Measurements from ENCODE around the gene LRCH4.

Gene LRCH4

DNA sequence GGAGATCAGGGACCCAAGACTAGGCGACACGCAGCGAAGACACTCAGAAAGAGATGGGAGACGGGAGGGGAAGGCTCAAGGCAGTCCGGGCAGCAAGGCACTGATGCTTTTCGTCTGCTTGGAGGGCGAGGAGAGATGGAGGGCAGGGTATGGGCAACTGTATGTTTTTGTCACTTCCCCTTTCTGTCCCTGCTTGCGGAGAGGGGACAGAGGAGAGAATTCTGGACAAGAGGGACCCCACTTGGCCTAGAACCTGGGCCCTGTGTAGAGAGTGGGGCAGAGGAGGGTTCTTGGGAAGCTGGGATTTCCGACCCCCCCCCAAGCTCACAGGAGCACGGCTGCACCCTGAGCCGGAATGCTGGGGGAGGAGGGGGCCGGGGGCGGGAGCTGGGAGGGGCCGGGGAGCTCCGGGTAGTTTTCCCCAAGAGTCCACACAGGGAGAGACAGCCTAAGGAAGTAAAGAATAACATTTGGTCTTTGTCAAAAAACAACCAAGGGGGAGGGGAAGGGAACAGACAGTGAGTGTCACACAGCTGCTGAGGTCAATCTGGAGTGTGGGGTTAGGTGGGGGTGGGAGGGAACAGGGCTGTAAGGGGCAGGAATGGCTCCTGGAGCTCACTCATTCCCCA, 1.8 kb downstream of the LRCH4 start:
- H3K4me3 ChIP-seq (ENCODE audit: low read length), result peak overlapping the region; percentile 85
- DNase-seq (ENCODE audit: low read depth, low spot score), result no peak

DNA sequence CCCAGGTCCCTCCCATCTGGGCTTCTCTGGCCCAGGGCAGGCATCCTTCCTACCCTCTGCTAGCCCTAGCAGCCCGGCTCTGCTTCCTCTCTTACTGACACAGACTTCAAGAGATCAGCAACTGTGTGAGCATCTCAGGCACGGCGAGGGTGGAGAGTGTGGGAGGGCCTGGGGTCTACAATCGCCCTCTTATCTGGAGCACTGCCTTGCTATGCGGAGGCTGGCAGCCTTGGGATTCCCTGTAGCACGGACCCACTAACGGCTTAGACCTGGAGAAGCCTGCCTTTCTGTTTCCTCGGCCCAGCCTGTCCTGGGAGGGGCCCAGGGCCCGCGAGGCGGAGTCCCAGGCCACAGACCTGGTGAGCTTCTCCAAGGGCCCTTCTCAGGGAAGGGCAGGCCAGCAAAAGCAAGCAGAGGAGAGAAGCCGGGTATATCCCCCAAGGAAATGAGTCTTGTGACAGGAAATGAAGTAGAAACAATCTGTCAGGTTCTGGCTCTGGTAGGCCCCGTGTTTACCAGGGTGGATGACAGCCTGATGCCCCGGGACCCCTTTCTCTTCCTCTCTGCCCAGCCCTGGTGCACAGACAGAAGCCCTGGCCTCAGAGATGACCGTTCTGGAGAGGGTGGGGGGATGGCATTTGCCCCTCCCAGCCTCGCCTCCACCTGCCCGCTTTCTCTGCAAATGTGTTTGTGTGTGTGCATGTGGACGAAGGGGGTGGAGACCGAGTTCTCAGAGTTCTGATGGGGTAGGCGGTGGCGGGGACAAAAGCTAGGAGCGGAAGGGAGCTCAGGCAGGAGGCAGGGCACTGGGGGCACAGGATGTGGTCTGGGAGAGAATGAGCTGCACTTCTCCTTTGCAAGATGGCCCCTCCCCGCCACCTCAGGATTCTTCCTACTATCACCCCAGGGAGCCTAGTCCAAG, 2.5 kb downstream of the LRCH4 start:
- peak; percentile 84 for DNase-seq (ENCODE audit: low read depth, low spot score)
- peak overlapping the region; percentile 85 for H3K4me3 ChIP-seq (ENCODE audit: low read length)

DNA sequence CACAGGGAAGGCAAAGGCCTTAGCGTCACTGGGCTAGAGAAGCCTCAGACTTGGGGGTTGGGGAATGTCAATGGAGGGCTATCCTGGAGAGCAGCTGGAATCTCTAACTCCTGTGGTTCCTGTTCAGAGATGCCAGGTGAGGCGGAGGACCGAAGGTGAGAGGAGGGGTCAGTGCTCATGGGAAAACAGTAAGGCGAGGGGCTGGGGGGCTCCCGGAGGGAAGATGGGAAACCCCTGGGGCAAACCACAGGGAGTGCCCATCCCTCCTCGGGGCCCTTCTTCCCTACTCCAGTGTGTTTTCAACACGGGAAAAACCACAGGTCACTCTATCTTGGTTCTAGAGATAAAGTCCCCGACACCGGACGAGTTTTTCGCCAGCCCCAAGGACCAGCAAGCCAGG, 3.3 kb downstream of the LRCH4 start:
- no peak overlapping the region for H3K4me3 ChIP-seq (ENCODE audit: low read length)
- DNase-seq (ENCODE audit: low read depth, low spot score), result no peak

DNA sequence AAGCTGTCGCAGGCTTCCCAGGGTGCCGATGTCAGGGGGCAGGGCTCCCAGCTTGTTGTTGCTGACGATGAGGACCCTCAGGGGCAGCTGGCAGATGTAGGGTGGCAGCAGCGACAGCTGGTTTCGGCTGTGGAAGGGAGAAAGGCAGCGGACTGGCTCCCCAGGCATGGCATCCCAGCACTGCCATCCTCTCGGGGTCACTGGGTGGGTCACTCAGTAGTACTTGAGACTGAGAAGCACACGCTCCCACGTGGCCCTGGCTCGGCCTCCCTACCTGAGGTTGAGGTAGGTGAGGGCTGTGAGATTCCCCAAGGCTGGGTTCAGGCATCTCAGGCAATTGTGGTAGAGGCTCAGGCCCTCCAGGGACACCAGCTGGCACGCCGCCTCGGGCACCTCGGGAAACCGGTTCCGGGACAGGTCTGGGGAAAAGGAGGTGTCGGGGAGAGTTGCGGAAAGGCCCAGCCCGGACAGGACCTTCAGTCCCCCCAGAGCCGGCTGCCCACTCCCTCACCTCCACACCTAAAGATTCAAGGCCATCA, 3.8 kb downstream of the LRCH4 start:
- no peak for DNase-seq (ENCODE audit: low read depth, low spot score)

DNA sequence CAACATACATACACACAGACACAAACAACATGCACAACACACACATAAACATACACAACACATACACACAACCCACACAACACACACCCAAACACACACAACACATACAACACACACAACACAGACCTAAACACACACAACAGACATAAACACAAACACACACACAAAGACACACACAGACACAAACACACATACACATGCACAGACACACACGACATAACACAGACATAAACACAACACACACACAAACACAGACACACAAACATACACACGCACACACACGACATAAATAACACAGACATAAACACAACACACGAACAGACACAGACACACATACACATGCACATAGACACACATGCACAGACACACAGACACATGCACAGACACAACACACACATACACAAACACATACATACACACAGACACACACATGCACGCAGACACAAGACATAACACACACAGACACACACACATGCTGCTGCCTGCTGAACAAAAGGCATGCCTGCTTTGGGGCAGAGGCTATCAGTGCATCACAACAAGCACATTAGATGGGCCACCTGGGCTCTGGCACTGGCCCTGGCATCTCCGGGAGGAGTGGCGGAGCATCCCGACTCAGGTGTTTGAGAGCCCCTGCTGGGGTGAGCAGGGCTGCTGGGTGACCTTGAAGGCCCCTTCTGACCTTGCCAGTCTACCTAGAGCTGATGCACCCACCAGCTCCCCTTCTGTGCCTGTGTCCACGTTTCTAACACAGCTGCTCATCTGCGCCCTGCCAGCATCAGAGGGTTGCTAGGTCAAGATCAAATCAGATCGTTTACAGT, 5.3 kb downstream of the LRCH4 start:
- no peak overlapping the region for H3K4me3 ChIP-seq (ENCODE audit: low read length)
- no peak for DNase-seq (ENCODE audit: low read depth, low spot score)

More for the DNA sequence above, 3.8 kb downstream of the LRCH4 start:
- no peak overlapping the region for H3K4me3 ChIP-seq (ENCODE audit: low read length)

DNA sequence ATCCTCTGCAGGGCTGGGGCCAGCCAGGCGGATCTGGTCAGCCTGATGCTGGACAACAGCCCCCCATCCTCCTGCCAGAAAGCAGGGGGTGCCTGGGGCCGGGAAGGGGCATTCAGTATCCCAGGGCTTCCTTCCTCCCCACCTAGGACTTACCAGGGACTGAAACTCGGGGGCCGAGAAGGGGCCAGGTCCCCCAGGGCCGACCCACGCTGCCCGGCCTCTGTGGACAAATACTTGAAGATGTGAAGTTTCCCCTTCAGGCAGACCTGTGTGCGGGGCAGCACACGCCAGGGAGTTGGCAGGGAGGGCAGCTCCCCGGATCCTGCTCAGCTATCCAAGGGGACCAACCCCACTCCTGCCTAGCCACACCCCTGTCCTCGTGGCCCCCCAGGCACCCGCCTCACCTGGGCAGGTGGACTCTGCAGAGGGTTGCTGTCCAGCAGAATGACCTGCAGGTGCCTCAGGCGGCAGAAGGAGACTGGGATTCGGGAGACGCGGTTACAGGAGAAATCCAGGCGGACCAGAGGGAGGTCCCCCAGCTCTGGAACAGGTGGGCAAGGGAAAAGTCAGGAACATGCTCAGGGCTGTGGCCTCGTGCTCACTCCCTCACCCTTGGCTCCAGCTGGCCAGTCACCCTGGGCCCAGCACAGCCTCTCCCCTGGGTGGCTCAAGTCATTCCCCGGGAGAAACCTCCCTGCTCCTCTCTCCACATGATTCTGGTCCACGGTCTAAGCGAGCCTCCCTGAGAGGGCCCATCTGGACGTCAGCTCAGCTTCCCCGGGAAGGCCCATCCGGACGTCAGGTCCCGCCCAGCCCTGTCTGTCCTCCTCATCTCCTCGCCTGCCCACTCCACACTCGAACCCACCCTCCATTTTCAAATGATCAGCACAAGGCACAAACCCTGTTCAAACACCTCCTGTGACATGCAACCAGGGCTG, 7.4 kb downstream of the LRCH4 start:
- no peak for DNase-seq (ENCODE audit: low read depth, low spot score)
- no peak overlapping the region for H3K4me3 ChIP-seq (ENCODE audit: low read length)

DNA sequence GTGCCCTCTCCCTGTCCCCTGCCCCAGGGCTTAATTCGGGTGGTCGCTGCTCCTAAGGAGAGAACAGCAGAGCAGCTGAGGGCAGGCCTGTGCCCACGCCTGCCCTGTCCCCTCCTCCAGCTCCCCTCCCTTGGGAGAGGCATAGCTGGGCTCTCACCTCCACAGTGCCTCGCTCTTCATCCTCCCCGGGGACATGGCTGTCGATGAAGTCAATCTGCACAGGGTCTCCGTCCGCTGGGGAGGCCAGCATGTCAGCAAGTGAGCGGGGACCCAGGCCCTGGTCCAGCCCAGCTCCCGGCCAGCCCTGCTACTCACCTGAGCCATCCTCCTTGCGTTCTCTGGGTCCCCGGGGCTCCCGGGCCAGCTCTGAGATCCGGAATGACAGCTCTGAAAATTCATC, 8.4 kb downstream of the LRCH4 start:
- DNase-seq (ENCODE audit: low read depth, low spot score), result no peak

DNA sequence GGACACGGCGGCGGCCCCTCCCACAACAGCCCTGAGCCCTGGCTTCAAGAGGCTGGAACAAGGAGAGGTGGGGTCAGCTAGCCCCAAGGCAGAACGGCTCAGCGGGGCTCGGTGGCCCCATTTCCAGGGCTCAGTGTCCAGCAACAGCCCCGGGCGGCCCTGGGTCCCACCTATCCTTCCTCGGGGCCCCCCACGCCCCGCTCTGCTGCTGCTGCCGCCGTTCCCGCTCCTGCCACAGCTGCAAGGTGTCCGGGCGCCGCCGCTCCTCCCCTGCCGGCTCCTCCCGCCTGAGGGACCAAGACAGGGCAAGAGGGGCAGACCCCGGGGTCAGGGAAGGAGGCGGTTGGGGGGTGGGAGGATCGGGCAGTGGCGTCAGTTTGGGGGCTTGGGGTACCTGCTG, 8.8 kb downstream of the LRCH4 start:
- DNase-seq (ENCODE audit: low read depth, low spot score), result no peak
- H3K4me3 ChIP-seq (ENCODE audit: low read length), result no peak overlapping the region

More for the DNA sequence above, 8.4 kb downstream of the LRCH4 start:
- H3K4me3 ChIP-seq (ENCODE audit: low read length), result no peak overlapping the region

DNA sequence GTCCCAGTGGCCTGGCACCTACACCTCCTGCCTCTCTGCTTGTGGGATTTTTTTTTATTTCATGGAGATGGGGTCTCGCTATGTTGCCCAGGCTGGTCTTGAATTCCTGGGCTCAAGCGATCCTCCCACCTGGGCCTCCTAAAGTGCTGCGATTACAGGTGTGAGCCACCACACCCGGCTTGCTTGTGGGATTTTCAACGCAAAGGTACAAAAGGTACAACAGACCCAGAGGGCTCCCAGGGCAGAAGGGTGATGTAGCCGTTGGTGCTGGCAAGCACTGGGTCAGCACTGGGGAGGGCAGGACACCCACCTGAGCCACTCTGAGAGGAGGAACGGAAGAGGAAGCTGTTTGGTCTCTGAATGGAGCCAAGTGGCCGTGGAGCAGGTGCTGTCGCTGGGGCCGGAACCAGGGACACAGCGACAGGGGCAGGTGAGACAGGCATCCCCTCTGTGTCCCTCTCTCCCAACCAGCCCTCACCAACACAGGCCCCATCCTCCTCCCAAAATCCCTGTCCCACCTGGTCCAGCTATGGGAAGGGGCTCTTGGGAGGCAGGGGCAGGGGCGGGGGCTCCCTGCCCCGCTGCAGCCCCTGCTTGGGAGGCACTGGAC, 9.4 kb downstream of the LRCH4 start:
- H3K4me3 ChIP-seq (ENCODE audit: low read length), result no peak overlapping the region
- no peak for DNase-seq (ENCODE audit: low read depth, low spot score)

DNA sequence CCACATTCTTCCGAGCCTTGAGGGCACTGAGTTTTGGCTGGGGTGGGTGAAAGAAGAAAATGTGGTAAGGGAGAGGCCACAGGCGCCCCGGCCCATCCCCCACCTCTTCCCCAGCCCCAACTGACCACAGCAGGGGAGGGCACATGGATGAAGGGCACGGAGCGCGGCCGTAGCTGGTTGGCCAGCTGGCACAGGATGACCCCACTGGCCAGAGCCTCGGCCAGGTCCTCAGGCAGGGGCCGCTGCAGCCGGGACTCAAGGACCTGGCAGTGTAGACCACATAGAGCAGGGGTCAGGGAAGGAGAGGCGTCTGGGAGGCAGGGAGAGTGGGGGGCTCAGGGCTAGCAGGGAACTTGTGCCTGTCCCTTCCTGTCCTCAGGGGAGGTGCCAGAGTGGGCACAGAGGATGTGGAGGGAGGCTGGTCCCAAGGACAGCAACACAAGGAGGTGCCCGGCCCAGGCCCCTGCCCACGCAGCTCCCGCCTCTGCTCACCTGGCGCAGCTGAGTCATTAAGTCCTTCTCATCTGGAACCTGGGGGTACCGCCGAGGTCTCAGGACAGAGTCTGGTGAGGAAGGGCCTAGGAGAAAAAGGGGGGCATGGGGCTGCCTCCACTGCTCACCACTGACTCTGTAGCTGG, 10.1 kb downstream of the LRCH4 start:
- DNase-seq (ENCODE audit: low read depth, low spot score), result no peak
- no peak overlapping the region for H3K4me3 ChIP-seq (ENCODE audit: low read length)

DNA sequence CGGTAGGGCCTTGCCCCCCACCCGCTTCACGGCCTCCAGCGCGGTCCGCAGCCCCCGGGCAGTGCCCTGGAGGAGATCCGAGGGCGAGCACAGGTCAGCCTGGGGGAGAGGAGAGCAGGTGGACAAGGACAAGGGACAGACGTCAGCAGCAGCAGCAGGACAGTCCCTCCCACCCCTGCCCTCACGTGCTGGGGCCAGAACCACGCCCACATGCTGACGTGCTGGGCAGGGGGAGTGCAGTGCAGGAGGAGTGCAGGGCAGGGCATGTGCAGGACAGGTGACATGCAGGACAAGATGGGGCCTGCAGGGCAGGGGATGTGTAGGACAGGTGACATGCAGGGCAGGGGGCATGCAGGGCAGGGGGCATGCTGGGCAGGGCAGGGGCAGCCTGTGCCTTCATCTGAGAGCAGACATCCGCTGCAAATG, 10.7 kb downstream of the LRCH4 start:
- DNase-seq (ENCODE audit: low read depth, low spot score), result no peak
- H3K4me3 ChIP-seq (ENCODE audit: low read length), result no peak overlapping the region

DNA sequence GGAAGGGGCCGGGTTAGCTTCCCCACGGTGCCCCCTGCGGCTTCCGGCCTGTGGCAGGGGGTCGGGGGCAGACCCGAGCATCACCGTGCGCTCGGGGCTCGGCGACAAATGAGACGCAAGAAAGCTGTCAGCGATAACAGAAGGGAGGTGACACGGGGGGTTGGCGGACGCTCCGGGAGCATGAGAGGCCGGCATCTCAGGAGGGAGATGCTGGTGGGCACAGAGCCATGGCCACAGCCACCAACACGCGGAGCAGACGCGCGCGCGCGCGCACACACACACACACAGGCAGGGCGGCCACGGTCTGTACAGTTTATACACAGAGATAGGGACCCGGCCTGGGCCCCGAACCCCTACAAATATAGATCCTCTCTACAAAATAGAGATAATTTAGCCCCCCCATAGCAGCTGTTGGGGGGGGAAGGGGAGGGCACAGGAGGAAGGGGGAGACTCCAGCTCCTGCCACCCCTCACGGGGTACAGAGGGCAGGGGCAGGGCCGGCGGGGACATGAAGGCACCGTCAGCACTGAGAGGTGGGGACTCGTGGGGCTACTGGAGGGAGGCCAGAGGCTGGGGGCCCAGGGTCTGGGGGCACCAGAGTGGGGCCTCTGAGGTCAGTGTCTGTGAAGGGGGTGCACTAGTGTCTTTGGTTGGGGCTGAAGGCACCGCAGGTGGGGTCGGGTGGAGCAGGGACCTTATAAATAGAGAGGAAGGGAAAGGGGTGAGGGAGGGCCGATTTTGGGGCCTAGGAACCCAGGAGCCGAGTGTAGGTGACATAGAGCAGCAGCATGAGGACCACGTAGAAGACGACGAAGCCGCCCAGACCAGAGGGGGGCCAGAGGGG, 11.3 kb downstream of the LRCH4 start:
- no peak for DNase-seq (ENCODE audit: low read depth, low spot score)
- H3K4me3 ChIP-seq (ENCODE audit: low read length), result no peak overlapping the region

DNA sequence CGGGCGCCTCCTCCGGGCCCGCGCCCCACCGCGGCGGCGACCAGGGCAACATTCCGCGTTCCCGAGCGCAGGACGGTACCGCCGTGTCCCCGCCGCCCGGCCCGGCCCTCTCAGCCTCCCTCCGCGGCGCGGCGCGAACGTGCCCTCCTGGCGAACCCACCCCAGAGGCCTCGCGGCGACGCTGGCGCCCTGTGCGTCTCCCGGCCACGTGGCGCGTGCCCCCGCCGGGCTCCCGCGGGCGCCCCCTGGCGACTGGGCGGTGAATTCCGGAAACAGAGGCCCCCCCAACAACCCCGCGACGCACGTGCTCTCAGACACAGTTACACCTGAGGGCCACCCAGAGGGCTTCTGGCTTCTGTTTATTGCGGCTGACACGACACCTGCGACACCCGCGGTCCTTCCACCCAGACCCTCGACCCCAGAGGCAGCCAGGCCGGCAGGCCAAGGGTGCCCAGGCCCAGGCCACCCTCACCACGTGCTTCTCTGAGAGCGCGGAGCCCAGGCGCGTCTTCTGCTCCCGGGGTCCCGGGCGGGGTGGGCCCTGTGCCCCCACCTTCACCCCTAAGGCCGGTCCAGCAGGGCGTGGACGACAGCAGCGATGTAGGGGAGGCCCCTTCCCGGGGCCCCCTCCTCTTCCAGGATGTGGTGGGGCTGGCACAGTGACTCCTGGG, 12.1 kb downstream of the LRCH4 start, which contains the start of gene SAP25:
TSS of gene SAP25 (minus strand) at position 210 of the 671 bp plus-strand sequence. CDS start at position 52, 158 bp downstream.
- DNase-seq (ENCODE audit: low read depth, low spot score), result no peak
- H3K4me3 ChIP-seq (ENCODE audit: low read length), result no peak within 1 kb of the TSS

DNA sequence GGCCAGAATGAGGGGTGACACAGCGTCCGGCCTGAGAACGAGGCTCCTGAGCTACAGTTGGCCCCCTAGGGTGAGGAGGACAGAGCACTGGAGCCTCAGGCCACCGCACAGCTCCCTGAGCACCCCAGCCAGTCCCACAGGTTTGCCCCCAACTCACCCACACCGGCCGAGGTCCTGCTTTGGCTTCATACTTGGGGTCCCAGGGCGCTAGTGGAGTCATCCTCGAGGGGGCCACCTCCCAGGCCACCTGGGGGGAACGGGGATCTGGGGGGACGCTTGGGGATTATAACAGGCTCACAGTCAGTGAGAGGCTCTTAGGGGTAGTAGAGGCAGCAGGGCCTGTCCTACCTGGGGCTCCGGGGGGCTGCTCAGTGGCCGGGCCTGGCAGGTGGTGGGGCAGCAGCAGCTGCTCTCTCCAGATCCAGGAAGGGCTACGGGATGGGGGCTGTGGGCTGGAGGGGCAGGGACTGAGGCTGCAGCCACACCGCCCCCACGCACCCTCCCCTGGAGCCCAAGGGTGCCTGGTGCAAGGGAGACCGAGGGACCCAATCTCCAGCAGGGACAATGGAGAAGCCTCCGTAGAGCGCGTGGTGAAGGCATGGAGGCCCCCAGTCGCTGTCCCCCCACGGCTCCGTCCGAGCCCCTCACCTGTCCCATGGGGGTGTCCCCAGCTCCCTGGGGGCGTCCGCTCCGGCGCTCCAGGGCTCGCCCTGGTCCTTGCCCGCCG, 12.8 kb downstream of the LRCH4 start:
- H3K4me3 ChIP-seq (ENCODE audit: low read length), result no peak overlapping the region
- no peak for DNase-seq (ENCODE audit: low read depth, low spot score)

DNA sequence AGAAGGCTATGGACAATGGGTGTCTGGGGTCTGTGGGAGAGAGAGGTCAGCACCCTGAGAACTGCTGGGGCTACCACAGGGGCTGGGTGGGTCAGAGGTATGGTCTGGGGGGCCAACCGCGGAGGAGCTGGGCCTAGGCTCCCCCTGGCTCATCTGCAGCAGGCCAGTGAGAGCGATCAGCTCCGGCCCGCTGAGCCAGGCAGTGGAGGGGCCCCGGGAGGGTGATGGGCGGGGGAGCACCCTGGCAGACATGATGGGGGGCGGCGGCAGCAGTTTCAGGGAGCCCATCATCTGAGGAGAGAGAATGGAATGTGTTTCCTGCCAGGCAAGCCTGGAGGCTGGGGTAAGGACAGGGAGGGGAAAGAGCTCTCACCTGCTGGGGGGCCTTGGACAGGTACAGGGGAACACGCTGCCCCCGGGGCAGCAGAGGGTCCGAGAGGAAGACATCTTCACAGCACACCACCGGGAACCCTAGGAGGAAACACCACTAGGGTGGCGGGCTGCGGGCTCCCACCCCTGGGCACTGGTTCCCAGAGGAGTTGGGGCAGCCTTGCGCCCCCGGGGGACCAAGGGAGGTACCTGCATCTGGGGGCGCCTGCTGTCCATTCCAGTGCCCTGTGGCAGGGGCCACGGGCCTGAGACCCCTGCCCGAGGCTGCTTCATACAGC, 13.5 kb downstream of the LRCH4 start:
- no peak overlapping the region for H3K4me3 ChIP-seq (ENCODE audit: low read length)
- DNase-seq (ENCODE audit: low read depth, low spot score), result no peak

Data from Jurkat, Clone E6-1 (cell line).